ENCODE data around the gene RC3H1. TPM values are rescaled to one million over a fixed set of nuclear protein-coding genes. Genes with fewer than 3 reads are reported as not detected.
A peak's percentile ranks its signal among the peaks of the same experiment; 100 is the strongest.
"Not testable (repeated sequence)": the region's sequence is repeated elsewhere in the genome, so short reads cannot be mapped to it uniquely, and the experiment has no call there.

Gene RC3H1
- total and polyA plus RNA-seq, 11 donors, result 3.8 to 32.0 (median 19.1) TPM

GRCh38 chr1:173986951-173987350 is 35.2 kb downstream of the RC3H1 start:
- Histone ChIP-seq H3K9me3 (no peaks in the 10 kb centered on the region), H3K4me1 (no peaks in the 10 kb centered on the region), H3K27me3 (no peaks in the 10 kb centered on the region), H3K4me3 (no peak overlapping the region), H3K36me3 (peaks cover 0 to 92% (median 86%) of the 10 kb centered on the region in 9 donors), H3K27ac (no peak overlapping the region)
- DNase-seq, result no peak
- WGBS, 4 donors, result 90 to 98% (median 92%) methylated on average over 3 of the region's 3 CpGs
- intact Hi-C loops (cut with DNase I), result loop anchor here in 3 of 10 donors (10.0 kb wide), 2 partner anchors 88 to 228 kb away; no protein-coding TSS in a partner anchor
- no peak for ATAC-seq
- no peak for TF ChIP-seq POLR2A (IDR thresholded peaks at IDR 0.05)

GRCh38 chr1:173970252-173970651 is 51.9 kb downstream of the RC3H1 start:
- intact Hi-C loops (cut with DNase I), result loop anchor here in 3 of 10 donors (10.0 kb wide), 2 partner anchors 105 to 245 kb away; no protein-coding TSS in a partner anchor
- WGBS, 4 donors, result 79 to 90% (median 86%) methylated on average over 3 of the region's 3 CpGs
- Histone ChIP-seq H3K36me3 (peaks cover 0 to 100% (median 100%) of the 10 kb centered on the region in 9 donors), H3K9me3 (no peaks in the 10 kb centered on the region), H3K4me3 (no peak overlapping the region), H3K27me3 (no peaks in the 10 kb centered on the region), H3K4me1 (no peaks in the 10 kb centered on the region), H3K27ac (no peak overlapping the region)
- TF ChIP-seq CTCF (IDR thresholded peaks at IDR 0.05), result no peak
- TF ChIP-seq POLR2A (IDR thresholded peaks at IDR 0.05), result no peak
- no peak for DNase-seq
- no peak for ATAC-seq

- H3K4me3 ChIP-seq, DNase-seq, H3K9me3 ChIP-seq, H3K27me3 ChIP-seq, H3K4me1 ChIP-seq, ATAC-seq, H3K27ac ChIP-seq: not testable (repeated sequence)
- WGBS, 4 donors, result 82 to 97% (median 95%) methylated on average over 5 of the region's 5 CpGs
- peaks cover 0 to 100% (median 92%) of the 10 kb centered on the region in 9 donors for H3K36me3 ChIP-seq
- intact Hi-C loops (cut with DNase I), result loop anchor here in 2 of 10 donors (10.0 kb wide), 2 partner anchors 91 to 249 kb away; no protein-coding TSS in a partner anchor
Observed at GRCh38 chr1:173965896-173966295, 56.3 kb downstream of the RC3H1 start.

- intact Hi-C loops (cut with DNase I), result loop anchor here in 2 of 10 donors (10.0 kb wide), 2 partner anchors 89 to 251 kb away; no protein-coding TSS in a partner anchor
Observed at GRCh38 chr1:173963477-173963876, 58.7 kb downstream of the RC3H1 start.

More at GRCh38 chr1:173963477-173963876, 58.7 kb downstream of the RC3H1 start:
- Histone ChIP-seq H3K27ac (no peak overlapping the region), H3K9me3 (no peaks in the 10 kb centered on the region), H3K36me3 (peaks cover 0 to 100% (median 92%) of the 10 kb centered on the region in 9 donors), H3K4me1 (peaks cover 0 to 11% (median 5%) of the 10 kb centered on the region in 12 donors), H3K27me3 (no peaks in the 10 kb centered on the region), H3K4me3 (no peak overlapping the region)
- DNase-seq, result no peak
- WGBS, 4 donors, result 94 to 100% (median 97%) methylated on average over 1 of the region's 1 CpG
- no peak for ATAC-seq
- TF ChIP-seq POLR2A (IDR thresholded peaks at IDR 0.05) (no peak), CTCF (IDR thresholded peaks at IDR 0.05) (peak in 1 of 12 donors; percentile 9)

Data from heart left ventricle (tissue), 16 donors.